ENCODE measurements around the gene OSBPL6. TPM values are rescaled to one million over a fixed set of nuclear protein-coding genes. Genes with fewer than 3 reads are reported as not detected.

Gene OSBPL6
- total RNA-seq, 1 experiment from 2014 or later = 11.6 TPM

DNA sequence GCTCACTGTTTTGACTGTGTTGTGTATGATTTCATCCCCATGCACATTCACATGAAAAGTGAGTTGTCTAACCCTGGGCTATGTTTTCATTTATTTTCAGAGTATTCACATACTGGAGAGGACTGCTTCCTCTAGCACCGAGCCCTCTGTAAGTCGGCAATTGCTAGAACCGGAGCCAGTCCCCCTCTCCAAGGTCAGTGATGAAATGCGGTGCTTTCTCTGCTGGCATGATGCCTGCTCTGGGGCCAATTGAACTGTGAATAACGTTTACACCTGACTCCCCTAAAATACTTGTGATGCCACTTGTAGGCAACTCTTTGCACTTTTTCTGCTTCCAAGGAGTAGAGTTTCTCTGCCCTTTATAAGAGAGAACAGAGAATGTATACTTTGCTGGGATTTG is 129.8 kb downstream of the OSBPL6 start (continued):
- TF ChIP-seq, protein P1, sequence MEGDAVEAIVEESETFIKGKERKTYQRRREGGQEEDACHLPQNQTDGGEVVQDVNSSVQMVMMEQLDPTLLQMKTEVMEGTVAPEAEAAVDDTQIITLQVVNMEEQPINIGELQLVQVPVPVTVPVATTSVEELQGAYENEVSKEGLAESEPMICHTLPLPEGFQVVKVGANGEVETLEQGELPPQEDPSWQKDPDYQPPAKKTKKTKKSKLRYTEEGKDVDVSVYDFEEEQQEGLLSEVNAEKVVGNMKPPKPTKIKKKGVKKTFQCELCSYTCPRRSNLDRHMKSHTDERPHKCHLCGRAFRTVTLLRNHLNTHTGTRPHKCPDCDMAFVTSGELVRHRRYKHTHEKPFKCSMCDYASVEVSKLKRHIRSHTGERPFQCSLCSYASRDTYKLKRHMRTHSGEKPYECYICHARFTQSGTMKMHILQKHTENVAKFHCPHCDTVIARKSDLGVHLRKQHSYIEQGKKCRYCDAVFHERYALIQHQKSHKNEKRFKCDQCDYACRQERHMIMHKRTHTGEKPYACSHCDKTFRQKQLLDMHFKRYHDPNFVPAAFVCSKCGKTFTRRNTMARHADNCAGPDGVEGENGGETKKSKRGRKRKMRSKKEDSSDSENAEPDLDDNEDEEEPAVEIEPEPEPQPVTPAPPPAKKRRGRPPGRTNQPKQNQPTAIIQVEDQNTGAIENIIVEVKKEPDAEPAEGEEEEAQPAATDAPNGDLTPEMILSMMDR (IDR thresholded peaks at IDR 0.05 in 2 of 3, conservative IDR thresholded peaks at IDR 0.05 in 1 of 3; ENCODE audit: borderline replicate concordance in 1 of 3, insufficient read depth in 1 of 3, low read depth in 2 of 3, low read length in 2 of 3) = no peak

DNA sequence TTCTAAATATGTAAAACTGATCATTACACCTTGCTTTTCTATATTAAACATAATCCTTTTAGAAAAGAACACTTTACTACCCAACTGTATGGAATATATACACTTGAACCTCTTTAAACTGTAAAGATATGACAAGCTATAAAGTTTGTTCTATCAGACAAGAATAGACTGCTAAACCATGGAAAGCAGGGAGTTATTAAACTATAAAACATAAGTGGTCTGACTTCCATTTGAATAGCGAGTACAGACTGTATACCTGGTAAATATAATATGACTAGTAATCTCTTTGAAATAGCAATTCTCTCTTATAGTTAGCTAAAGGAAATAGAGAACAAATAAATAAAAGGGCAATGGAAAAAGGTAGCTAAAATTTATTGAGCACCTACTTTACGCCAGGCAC is 131.0 kb downstream of the OSBPL6 start:
- Histone ChIP-seq H3K36me3 (ENCODE audit: control insufficient read depth in 1 of 2, insufficient read depth in 2 of 2, low read length in 2 of 2) (no peaks in the 10 kb centered on the region), H3K27ac (ENCODE audit: low read depth, low read length) (no peak overlapping the region), H3K9me3 (ENCODE audit: control insufficient read depth in 1 of 2, insufficient read depth in 1 of 2, low read depth in 1 of 2, low read length in 2 of 2) (no peaks in the 10 kb centered on the region), H3K27me3 (ENCODE audit: insufficient read depth, low read length) (no peaks in the 10 kb centered on the region), H3K9ac (ENCODE audit: low read length) (no peak overlapping the region), H3K4me3 (replicated peaks in 1 of 2; ENCODE audit: low read depth in 1 of 2, low read length in 2 of 2) (no peak overlapping the region), H3K79me2 (ENCODE audit: insufficient read depth, low read length) (no peaks in the 10 kb centered on the region), H2AFZ (ENCODE audit: low read depth, low read length, poor library complexity, severe bottlenecking) (no peak overlapping the region), H3K4me2 (ENCODE audit: low read length) (no peak overlapping the region), H3K4me1 (ENCODE audit: control insufficient read depth in 1 of 2, insufficient read depth in 2 of 2, low read length in 2 of 2) (no peaks in the 10 kb centered on the region), H3K9me2 (ENCODE audit: insufficient read depth) (no peaks in the 10 kb centered on the region), H4K20me1 (ENCODE audit: insufficient read depth) (no peaks in the 10 kb centered on the region)
- ChIA-PET POLR2A (no interaction called here), CTCF (no interaction called here), RAD21 (ENCODE audit: low non-redundant PET in 1 of 2, low total read pairs in 2 of 2, uncharacterized antibody in 2 of 2, unreplicated experiment in 2 of 2) (no interaction called here)
- intact Hi-C loops (cut with micrococcal nuclease) = no loop called here
- BruUV-seq (replicated peaks) = no TSS peak
- ATAC-seq (no peak), DNase-seq (ENCODE audit: low read depth, low spot score) (no peak)
- TF ChIP-seq ZFX (IDR thresholded peaks at IDR 0.05) = no peak
- TF ChIP-seq POLR2AphosphoS5 (IDR thresholded peaks at IDR 0.05; ENCODE audit: low read depth, low read length) = no peak
- no peak for TF ChIP-seq YY1 (IDR thresholded peaks at IDR 0.05; ENCODE audit: extremely low read depth, insufficient replicate concordance, low read depth, low read length)
- TF ChIP-seq TCF7L2 (IDR thresholded peaks at IDR 0.05; ENCODE audit: borderline replicate concordance, extremely low read depth, insufficient read depth, insufficient read length) = no peak
- TF ChIP-seq ZNF274 (IDR thresholded peaks at IDR 0.05; ENCODE audit: low read depth, low read length) = no peak
- no peak for TF ChIP-seq POLR2A (IDR thresholded peaks at IDR 0.05; ENCODE audit: borderline replicate concordance, extremely low read depth, insufficient read depth, insufficient read length)

All from HCT116 (cell line).